ENCODE results near the gene PGAM5.
"Not testable (repeated sequence)": the region's sequence is repeated elsewhere in the genome, so short reads cannot be mapped to it uniquely, and the experiment has no call there.

Gene PGAM5

GRCh38 chr12:132753670-132754069, 43.0 kb downstream of the PGAM5 start:
- not testable (repeated sequence) for DNase-seq (ENCODE audit: low spot score)

- DNase-seq (ENCODE audit: low spot score): no peak
These were observed 43.7 kb downstream of the PGAM5 start for GRCh38 chr12:132754160-132754932.

- DNase-seq (ENCODE audit: low spot score): not testable (repeated sequence)
These were observed 48.2 kb downstream of the PGAM5 start for GRCh38 chr12:132758825-132759224.

- DNase-seq (ENCODE audit: low spot score): peak; percentile 21
These were observed 48.7 kb downstream of the PGAM5 start for GRCh38 chr12:132759359-132759758.

- peak; percentile 66 for DNase-seq (ENCODE audit: low spot score)
These were observed 50.6 kb downstream of the PGAM5 start, which contains the start of gene ANKLE2 for GRCh38 chr12:132761032-132761920. ANKLE2 (minus strand) TSS chr12:132761832; CDS start chr12:132761798, 34 bp downstream.

- DNase-seq (ENCODE audit: low spot score): peak; percentile 86
These were observed 51.4 kb downstream of the PGAM5 start for GRCh38 chr12:132761921-132762583.

- no peak for DNase-seq (ENCODE audit: low spot score)
These were observed 53.6 kb downstream of the PGAM5 start for GRCh38 chr12:132764231-132764630.

- no peak for DNase-seq (ENCODE audit: low spot score)
These were observed 54.7 kb downstream of the PGAM5 start for GRCh38 chr12:132765361-132765760.

GRCh38 chr12:132766380-132767085, 55.9 kb downstream of the PGAM5 start:
- DNase-seq (ENCODE audit: low spot score): no peak

GRCh38 chr12:132771126-132771838, 60.6 kb downstream of the PGAM5 start:
- no peak for DNase-seq (ENCODE audit: low spot score)

Data from RKO (cell line).